GM19238 (cell line): ENCODE data around the gene UBE2S.

Experiments used
- DNase-seq: peaks from one replicate; pipeline ENCODE4 v3.0.0; 2011; ENCODE audit warnings: low spot score; ENCODE audit not compliant: insufficient read length

Gene UBE2S

GRCh38 chr19:55365245-55365644, 42.3 kb downstream of the UBE2S start:
- no peak for DNase-seq

- DNase-seq, result no peak
Observed at GRCh38 chr19:55362990-55363716, 44.4 kb downstream of the UBE2S start, which contains the start of gene GARIN5B. Gene GARIN5B, minus strand, starts transcription at chr19:55363260. Its CDS starts 194 bp downstream, at chr19:55363066.

- DNase-seq, result no peak
Observed at GRCh38 chr19:55362174-55362989, 45.2 kb downstream of the UBE2S start.

- DNase-seq, result no peak
Observed at GRCh38 chr19:55360902-55361301, 46.7 kb downstream of the UBE2S start.

GRCh38 chr19:55358943-55359908, 48.4 kb downstream of the UBE2S start:
- DNase-seq, result no peak

GRCh38 chr19:55358493-55358892, 49.1 kb downstream of the UBE2S start:
- DNase-seq, result no peak

GRCh38 chr19:55355213-55355821, 52.3 kb downstream of the UBE2S start:
- DNase-seq, result no peak

- no peak for DNase-seq
Observed at GRCh38 chr19:55354698-55355212, 52.8 kb downstream of the UBE2S start, which contains the start of gene COX6B2. Gene COX6B2, minus strand, starts transcription at chr19:55354719. Its CDS starts 198 bp downstream, at chr19:55354521.

- DNase-seq, result peak; percentile 78
Observed at GRCh38 chr19:55353803-55354697, 53.5 kb downstream of the UBE2S start.

- no peak for DNase-seq
Observed at GRCh38 chr19:55353356-55353802, 54.2 kb downstream of the UBE2S start.

GRCh38 chr19:55352549-55353145, 54.9 kb downstream of the UBE2S start:
- no peak for DNase-seq

- no peak for DNase-seq
Observed at GRCh38 chr19:55352040-55352439, 55.5 kb downstream of the UBE2S start.

GRCh38 chr19:55350620-55351315, 56.8 kb downstream of the UBE2S start:
- DNase-seq, result no peak
